ENCODE measurements around the gene TRNT1. TPM values are rescaled to one million over a fixed set of nuclear protein-coding genes. Genes with fewer than 3 reads are reported as not detected.

TRNT1 gene
- total RNA-seq, 1 donor from 2014 or later, result 16.0 TPM

- H3K9me3 Mint-ChIP-seq (ENCODE audit: unreplicated experiment), result no peaks in the 10 kb centered on the region
- H3K4me1 Mint-ChIP-seq (ENCODE audit: low read depth, unreplicated experiment), result no peaks in the 10 kb centered on the region
- no peak for FAIRE-seq
- no peak overlapping the region for H3K4me3 Mint-ChIP-seq (ENCODE audit: unreplicated experiment)
- H4K20me1 ChIP-seq (ENCODE audit: insufficient read depth, low read length), result no peaks in the 10 kb centered on the region
- DNase-seq (ENCODE audit: low read depth), result no peak
- no peaks in the 10 kb centered on the region for H3K36me3 Mint-ChIP-seq (ENCODE audit: low read depth, unreplicated experiment)
- H3K4me1 ChIP-seq (ENCODE audit: insufficient read depth, low read length), result no peaks in the 10 kb centered on the region
- no peak overlapping the region for H3K27ac Mint-ChIP-seq (ENCODE audit: unreplicated experiment)
- H3K27ac ChIP-seq (ENCODE audit: low read depth, low read length), result no peak overlapping the region
- no peaks in the 10 kb centered on the region for H3K9me3 ChIP-seq (ENCODE audit: insufficient read depth, low read depth, low read length)
- no peak for TF ChIP-seq EZH2 (IDR thresholded peaks at IDR 0.05; ENCODE audit: insufficient read depth, low read length)
- no peak for TF ChIP-seq CTCF (IDR thresholded peaks at IDR 0.05; ENCODE audit: insufficient read depth, low read depth, low read length)
- no peak overlapping the region for H3K4me3 ChIP-seq (ENCODE audit: insufficient read depth, low read depth, low read length)
- no peaks in the 10 kb centered on the region for H3K79me2 ChIP-seq (ENCODE audit: insufficient read depth, low read length)
- no peak overlapping the region for H3K4me2 ChIP-seq (ENCODE audit: low read length)
- no peaks in the 10 kb centered on the region for H3K36me3 ChIP-seq (ENCODE audit: insufficient read depth, low read length)
- no peak overlapping the region for H3K9ac ChIP-seq (ENCODE audit: low read length)
- no peak overlapping the region for H2AFZ ChIP-seq (ENCODE audit: low read depth, low read length)
- H3K27me3 Mint-ChIP-seq (ENCODE audit: low read depth, unreplicated experiment), result peaks cover 5% of the 10 kb centered on the region
- H3K27me3 ChIP-seq (ENCODE audit: insufficient read depth, low read length), result no peaks in the 10 kb centered on the region
These were observed 7.3 kb upstream of the TRNT1 start for GRCh38 chr3:3119393-3119851.

GRCh38 chr3:3125977-3126376, 763 bp upstream of the TRNT1 start:
- H2AFZ ChIP-seq (ENCODE audit: low read depth, low read length), result peak overlapping the region; percentile 97
- no peak for DNase-seq (ENCODE audit: low read depth)
- H3K4me1 ChIP-seq (ENCODE audit: insufficient read depth, low read length), result peaks cover 9% of the 10 kb centered on the region
- peaks cover 4% of the 10 kb centered on the region for H3K4me1 Mint-ChIP-seq (ENCODE audit: low read depth, unreplicated experiment)
- H3K4me3 ChIP-seq (ENCODE audit: insufficient read depth, low read depth, low read length), result peak overlapping the region; percentile 85
- H3K9me3 ChIP-seq (ENCODE audit: insufficient read depth, low read depth, low read length), result no peaks in the 10 kb centered on the region
- no peaks in the 10 kb centered on the region for H4K20me1 ChIP-seq (ENCODE audit: insufficient read depth, low read length)
- no peak for FAIRE-seq
- H3K27me3 ChIP-seq (ENCODE audit: insufficient read depth, low read length), result no peaks in the 10 kb centered on the region
- H3K36me3 Mint-ChIP-seq (ENCODE audit: low read depth, unreplicated experiment), result peaks cover 2% of the 10 kb centered on the region
- H3K27ac ChIP-seq (ENCODE audit: low read depth, low read length), result peak overlapping the region; percentile 81
- peak overlapping the region; percentile 93 for H3K27ac Mint-ChIP-seq (ENCODE audit: unreplicated experiment)
- H3K27me3 Mint-ChIP-seq (ENCODE audit: low read depth, unreplicated experiment), result no peaks in the 10 kb centered on the region
- peak overlapping the region; percentile 87 for H3K4me3 Mint-ChIP-seq (ENCODE audit: unreplicated experiment)
- peaks cover 22% of the 10 kb centered on the region for H3K36me3 ChIP-seq (ENCODE audit: insufficient read depth, low read length)
- TF ChIP-seq EZH2 (IDR thresholded peaks at IDR 0.05; ENCODE audit: insufficient read depth, low read length) (no peak), CTCF (IDR thresholded peaks at IDR 0.05; ENCODE audit: insufficient read depth, low read depth, low read length) (no peak)
- peaks cover 32% of the 10 kb centered on the region for H3K79me2 ChIP-seq (ENCODE audit: insufficient read depth, low read length)
- H3K4me2 ChIP-seq (ENCODE audit: low read length), result peak overlapping the region; percentile 97
- H3K9ac ChIP-seq (ENCODE audit: low read length), result peak overlapping the region; percentile 96
- peaks cover 3% of the 10 kb centered on the region for H3K9me3 Mint-ChIP-seq (ENCODE audit: unreplicated experiment)

- Mint-ChIP-seq H3K27ac (ENCODE audit: unreplicated experiment) (peak overlapping the region; percentile 99), H3K36me3 (ENCODE audit: low read depth, unreplicated experiment) (peaks cover 2% of the 10 kb centered on the region), H3K27me3 (ENCODE audit: low read depth, unreplicated experiment) (no peaks in the 10 kb centered on the region), H3K9me3 (ENCODE audit: unreplicated experiment) (peaks cover 3% of the 10 kb centered on the region), H3K4me1 (ENCODE audit: low read depth, unreplicated experiment) (peaks cover 4% of the 10 kb centered on the region), H3K4me3 (ENCODE audit: unreplicated experiment) (peak overlapping the region; percentile 95)
- FAIRE-seq (no peak), DNase-seq (ENCODE audit: low read depth) (peak; percentile 14)
- peak overlapping the region; percentile 96 for H3K9ac ChIP-seq (ENCODE audit: low read length)
- peak overlapping the region; percentile 94 for H3K27ac ChIP-seq (ENCODE audit: low read depth, low read length)
- no peaks in the 10 kb centered on the region for H3K27me3 ChIP-seq (ENCODE audit: insufficient read depth, low read length)
- H3K4me2 ChIP-seq (ENCODE audit: low read length), result peak overlapping the region; percentile 97
- peaks cover 9% of the 10 kb centered on the region for H3K4me1 ChIP-seq (ENCODE audit: insufficient read depth, low read length)
- H3K9me3 ChIP-seq (ENCODE audit: insufficient read depth, low read depth, low read length), result no peaks in the 10 kb centered on the region
- TF ChIP-seq EZH2 (IDR thresholded peaks at IDR 0.05; ENCODE audit: insufficient read depth, low read length) (no peak), CTCF (IDR thresholded peaks at IDR 0.05; ENCODE audit: insufficient read depth, low read depth, low read length) (no peak)
- peak overlapping the region; percentile 97 for H2AFZ ChIP-seq (ENCODE audit: low read depth, low read length)
- no peaks in the 10 kb centered on the region for H4K20me1 ChIP-seq (ENCODE audit: insufficient read depth, low read length)
- H3K36me3 ChIP-seq (ENCODE audit: insufficient read depth, low read length), result peaks cover 23% of the 10 kb centered on the region
- H3K4me3 ChIP-seq (ENCODE audit: insufficient read depth, low read depth, low read length), result peak overlapping the region; percentile 85
- H3K79me2 ChIP-seq (ENCODE audit: insufficient read depth, low read length), result peaks cover 32% of the 10 kb centered on the region
These were observed 781 bp downstream of the TRNT1 start for GRCh38 chr3:3127432-3128010.

Measured in astrocyte (in vitro differentiated cells and primary cell).